Astrocyte of the cerebellum (primary cell): ENCODE results near the gene CIITA.
"Not testable (repeated sequence)": the region's sequence is repeated elsewhere in the genome, so short reads cannot be mapped to it uniquely, and the experiment has no call there.

Experiments
- DNase-seq: peaks from one replicate; pipeline ENCODE4 v3.0.0-alpha.2; 2011; ENCODE audit warnings: low read depth
- H3K4me3 ChIP-seq: 2 replicates; pipeline ENCODE4 v1.5.1; 2011; ENCODE audit warnings: mild to moderate bottlenecking, low read depth, low read length, moderate library complexity
- in situ Hi-C: cut with HindIII; loops from 2 replicates; pipeline ENCODE4 v1.10.0; 2017; ENCODE audit warnings: low sequenced_read_pairs
- TF ChIP-seq, protein P1 (sequence below): IDR thresholded peaks from 2 replicates; pipeline ENCODE4 v1.5.1; 2012; ENCODE audit warnings: low read length, low read depth, moderate library complexity, mild to moderate bottlenecking; ENCODE audit errors: missing control alignments

Gene CIITA

GRCh38 chr16:10941127-10941933, 64.3 kb downstream of the CIITA start:
- TF ChIP-seq, protein P1, sequence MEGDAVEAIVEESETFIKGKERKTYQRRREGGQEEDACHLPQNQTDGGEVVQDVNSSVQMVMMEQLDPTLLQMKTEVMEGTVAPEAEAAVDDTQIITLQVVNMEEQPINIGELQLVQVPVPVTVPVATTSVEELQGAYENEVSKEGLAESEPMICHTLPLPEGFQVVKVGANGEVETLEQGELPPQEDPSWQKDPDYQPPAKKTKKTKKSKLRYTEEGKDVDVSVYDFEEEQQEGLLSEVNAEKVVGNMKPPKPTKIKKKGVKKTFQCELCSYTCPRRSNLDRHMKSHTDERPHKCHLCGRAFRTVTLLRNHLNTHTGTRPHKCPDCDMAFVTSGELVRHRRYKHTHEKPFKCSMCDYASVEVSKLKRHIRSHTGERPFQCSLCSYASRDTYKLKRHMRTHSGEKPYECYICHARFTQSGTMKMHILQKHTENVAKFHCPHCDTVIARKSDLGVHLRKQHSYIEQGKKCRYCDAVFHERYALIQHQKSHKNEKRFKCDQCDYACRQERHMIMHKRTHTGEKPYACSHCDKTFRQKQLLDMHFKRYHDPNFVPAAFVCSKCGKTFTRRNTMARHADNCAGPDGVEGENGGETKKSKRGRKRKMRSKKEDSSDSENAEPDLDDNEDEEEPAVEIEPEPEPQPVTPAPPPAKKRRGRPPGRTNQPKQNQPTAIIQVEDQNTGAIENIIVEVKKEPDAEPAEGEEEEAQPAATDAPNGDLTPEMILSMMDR = no peak
- peak overlapping the region; percentile 56 for H3K4me3 ChIP-seq
- DNase-seq = no peak
- in situ Hi-C loops = no loop called here

- DNase-seq, in situ Hi-C loops: not testable (repeated sequence)
- peak overlapping the region; percentile 56 for H3K4me3 ChIP-seq
These were observed 64.9 kb downstream of the CIITA start for GRCh38 chr16:10941935-10942351.

GRCh38 chr16:10942352-10943063, 65.5 kb downstream of the CIITA start, which contains the start of gene DEXI:
Gene DEXI, minus strand, starts transcription at chr16:10942468. Its CDS starts 463 bp downstream, at chr16:10942005.
- DNase-seq = peak; percentile 48
- TF ChIP-seq, protein P1 = no peak
- peak within 1 kb of the TSS; percentile 56 for H3K4me3 ChIP-seq
- in situ Hi-C loops = no loop called here

- TF ChIP-seq, protein P1 = no peak
- in situ Hi-C loops = no loop called here
- DNase-seq = no peak
- H3K4me3 ChIP-seq = no peak overlapping the region
These were observed 66.0 kb downstream of the CIITA start for GRCh38 chr16:10943064-10943353.

DNA sequence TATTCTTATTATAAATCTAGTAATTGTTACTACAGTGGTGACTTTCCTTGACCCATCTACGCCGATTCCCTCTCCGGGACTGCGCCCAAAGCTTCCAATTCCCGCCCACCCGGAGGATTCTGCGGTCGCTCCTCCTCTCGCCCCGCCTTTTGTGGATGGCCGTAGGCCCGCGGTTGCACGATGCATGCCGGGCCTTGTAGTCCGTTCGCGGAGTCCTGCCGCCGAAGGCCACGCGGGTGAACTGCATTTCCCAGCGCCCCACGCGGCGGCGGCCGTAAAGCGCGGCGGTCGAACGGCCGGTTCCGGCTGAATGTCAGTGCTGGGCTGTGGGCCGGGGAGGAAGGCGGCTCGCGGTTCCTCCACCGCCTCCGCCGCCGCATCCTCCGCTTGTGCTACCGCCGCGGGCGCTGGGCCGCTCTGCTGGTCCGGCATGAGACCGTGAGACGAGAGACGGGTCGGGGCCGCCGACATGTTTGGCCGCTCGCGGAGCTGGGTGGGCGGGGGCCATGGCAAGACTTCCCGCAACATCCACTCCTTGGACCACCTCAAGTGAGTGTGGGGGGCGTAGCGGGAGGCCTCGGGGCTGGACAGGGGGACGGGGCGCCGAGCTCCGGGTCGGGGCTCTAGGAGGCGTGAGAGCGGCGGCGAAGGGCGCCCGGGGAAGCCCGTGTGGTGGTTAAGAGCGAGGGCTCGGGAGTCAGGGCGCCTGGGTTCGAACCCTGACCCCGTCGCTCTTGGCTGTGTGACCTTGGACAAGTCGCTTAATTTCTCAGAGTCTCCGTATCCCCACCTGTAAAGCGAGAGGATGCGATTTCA, 67.5 kb downstream of the CIITA start, which contains the start of gene CLEC16A:
TSS of gene CLEC16A (plus strand) at position 316 of the 816 bp plus-strand sequence. CDS start at position 470, 154 bp downstream.
- in situ Hi-C loops = no loop called here
- peak within 1 kb of the TSS; percentile 57 for H3K4me3 ChIP-seq
- TF ChIP-seq, protein P1 = no peak
- peak; percentile 92 for DNase-seq

- H3K4me3 ChIP-seq = peak overlapping the region; percentile 57
- no peak for DNase-seq
- TF ChIP-seq, protein P1 = no peak
- in situ Hi-C loops = no loop called here
These were observed 68.2 kb downstream of the CIITA start for GRCh38 chr16:10945065-10945787.
